Neural progenitor cell (in vitro differentiated cells): ENCODE measurements around the gene ST3GAL6. TPM values are rescaled to one million over a fixed set of nuclear protein-coding genes. Genes with fewer than 3 reads are reported as not detected.

Experiments
- DNase-seq: peaks from one replicate; pipeline ENCODE4 v3.0.0-alpha.2; 2016; ENCODE audit warnings: low spot score
- H2AFZ ChIP-seq: fragments of 200-600 bp; sonication (generic); replicated peaks from 2 replicates; pipeline ENCODE4 v1.6.1; 2016; ENCODE audit warnings: antibody characterized with exemption
- H3F3A ChIP-seq: fragments of 200-600 bp; sonication (generic); 2 replicates; pipeline ENCODE4 v1.6.1; 2016; ENCODE audit warnings: antibody characterized with exemption, low read depth
- H3K27ac ChIP-seq: fragments of 200-600 bp; sonication (generic); 2 replicates; pipeline ENCODE4 v1.5.1; 2016; ENCODE audit warnings: mild to moderate bottlenecking
- H3K27me3 ChIP-seq: fragments of 200-600 bp; sonication (generic); 2 replicates; pipeline ENCODE4 v1.6.1; 2016; ENCODE audit warnings: mild to moderate bottlenecking, moderate library complexity
- H3K36me3 ChIP-seq: fragments of 200-600 bp; sonication (generic); 2 replicates; pipeline ENCODE4 v1.5.1; 2016
- H3K4me1 ChIP-seq: fragments of 200-600 bp; sonication (generic); 2 replicates; pipeline ENCODE4 v1.6.1; 2016; ENCODE audit warnings: mixed run types
- H3K4me2 ChIP-seq: fragments of 200-600 bp; sonication (generic); 2 replicates; pipeline ENCODE4 v1.6.1; 2016
- H3K4me3 ChIP-seq: fragments of 200-600 bp; sonication (generic); 2 replicates; pipeline ENCODE4 v1.5.1; 2016
- H3K79me2 ChIP-seq: fragments of 200-600 bp; sonication (generic); 2 replicates; pipeline ENCODE4 v1.6.1; 2016; ENCODE audit warnings: low read depth
- H3K9ac ChIP-seq: fragments of 200-600 bp; sonication (generic); 2 replicates; pipeline ENCODE4 v1.6.1; 2016
- H3K9me3 ChIP-seq: fragments of 200-600 bp; sonication (generic); 2 replicates; pipeline ENCODE4 v1.5.1; 2016; ENCODE audit warnings: low read depth
- H4K20me1 ChIP-seq: fragments of 200-600 bp; sonication (generic); 2 replicates; pipeline ENCODE4 v1.6.1; 2016; ENCODE audit warnings: low read depth
- H3K27ac Mint-ChIP-seq: 3 replicates; pipeline ENCODE4 v1.8.0; 2021; ENCODE audit warnings: mixed read lengths
- H3K27me3 Mint-ChIP-seq: 2 replicates; pipeline ENCODE4 v1.8.0; 2022; ENCODE audit warnings: low read depth, mild to moderate bottlenecking, inconsistent platforms, moderate library complexity, mixed read lengths; ENCODE audit not compliant: insufficient read depth
- H3K36me3 Mint-ChIP-seq: 3 replicates; pipeline ENCODE4 v1.8.0; 2021; ENCODE audit warnings: mixed read lengths
- H3K4me1 Mint-ChIP-seq: 3 replicates; pipeline ENCODE4 v1.8.0; 2021; ENCODE audit warnings: mixed read lengths
- H3K4me3 Mint-ChIP-seq: 3 replicates; pipeline ENCODE4 v1.8.0; 2021; ENCODE audit warnings: mild to moderate bottlenecking, moderate library complexity, mixed read lengths
- H3K9me3 Mint-ChIP-seq: 3 replicates; pipeline ENCODE4 v1.8.0; 2020; ENCODE audit warnings: mixed read lengths
- CTCF ChIP-seq: fragments of 200-600 bp; sonication (generic); IDR thresholded peaks from 2 replicates; pipeline ENCODE4 v1.5.1; 2017; ENCODE audit warnings: antibody characterized with exemption, mild to moderate bottlenecking
- EZH2 ChIP-seq: fragments of 200-600 bp; sonication (generic); IDR thresholded peaks from 2 replicates; pipeline ENCODE4 v1.6.1; 2017; ENCODE audit warnings: antibody characterized with exemption, mild to moderate bottlenecking, moderate library complexity
- EZH2phosphoT487 ChIP-seq: fragments of 200-600 bp; sonication (generic); IDR thresholded peaks from 2 replicates; pipeline ENCODE4 v1.6.1; 2017; ENCODE audit warnings: antibody characterized with exemption
- total RNA-seq: library from RNA; depleted of rRNA; stranded (reverse); fragments of >200 nt; gene quantifications from 2 replicates; pipeline ENCODE4 v1.2.3, GENCODE V29; 2015; ENCODE audit warnings: low replicate concordance

The ST3GAL6 gene
- total RNA-seq, 1 donor from 2014 or later, result 18.6 TPM

- peaks cover 13% of the 10 kb centered on the region for H3F3A ChIP-seq
- peaks cover 23% of the 10 kb centered on the region for H3K27me3 ChIP-seq
- peaks cover 12% of the 10 kb centered on the region for H3K79me2 ChIP-seq
- peak overlapping the region; percentile 53 for H3K27ac Mint-ChIP-seq
- no peaks in the 10 kb centered on the region for H4K20me1 ChIP-seq
- H3K9ac ChIP-seq, result peak overlapping the region; percentile 57
- DNase-seq, result no peak
- H3K4me3 ChIP-seq, result peak overlapping the region; percentile 69
- H3K27ac ChIP-seq, result no peak overlapping the region
- H3K9me3 ChIP-seq, result no peaks in the 10 kb centered on the region
- peaks cover 2% of the 10 kb centered on the region for H3K36me3 Mint-ChIP-seq
- H3K4me1 Mint-ChIP-seq, result peaks cover 15% of the 10 kb centered on the region
- H3K4me3 Mint-ChIP-seq, result peak overlapping the region; percentile 90
- peak overlapping the region; percentile 94 for H3K4me2 ChIP-seq
- peak overlapping the region; percentile 88 for H2AFZ ChIP-seq
- H3K4me1 ChIP-seq, result peaks cover 11% of the 10 kb centered on the region
- peaks cover 14% of the 10 kb centered on the region for H3K27me3 Mint-ChIP-seq
- no peaks in the 10 kb centered on the region for H3K9me3 Mint-ChIP-seq
- TF ChIP-seq EZH2, result no peak
- H3K36me3 ChIP-seq, result no peaks in the 10 kb centered on the region
These were observed 31.3 kb upstream of the ST3GAL6 start for GRCh38 chr3:98731720-98732285.

GRCh38 chr3:98732286-98733052 lies 30.7 kb upstream of the ST3GAL6 start:
- TF ChIP-seq CTCF (no peak), EZH2 (peak; percentile 69), EZH2phosphoT487 (no peak)
- H2AFZ ChIP-seq, result peak overlapping the region; percentile 88

GRCh38 chr3:98733053-98733811 lies 29.9 kb upstream of the ST3GAL6 start:
- Mint-ChIP-seq H3K27me3 (peaks cover 14% of the 10 kb centered on the region), H3K27ac (peak overlapping the region; percentile 82), H3K36me3 (peaks cover 4% of the 10 kb centered on the region), H3K4me3 (peak overlapping the region; percentile 90), H3K4me1 (peaks cover 15% of the 10 kb centered on the region), H3K9me3 (no peaks in the 10 kb centered on the region)
- Histone ChIP-seq H2AFZ (peak overlapping the region; percentile 88), H3K4me3 (peak overlapping the region; percentile 69), H3F3A (peaks cover 13% of the 10 kb centered on the region), H3K9ac (peak overlapping the region; percentile 57), H3K79me2 (peaks cover 12% of the 10 kb centered on the region), H3K36me3 (no peaks in the 10 kb centered on the region), H3K27ac (no peak overlapping the region), H3K4me2 (peak overlapping the region; percentile 94), H3K9me3 (no peaks in the 10 kb centered on the region), H4K20me1 (no peaks in the 10 kb centered on the region), H3K4me1 (peaks cover 11% of the 10 kb centered on the region), H3K27me3 (peaks cover 23% of the 10 kb centered on the region)
- peak; percentile 67 for DNase-seq
- TF ChIP-seq EZH2 (peak; percentile 62), CTCF (no peak)

More at GRCh38 chr3:98732286-98733052, 30.7 kb upstream of the ST3GAL6 start:
- peak overlapping the region; percentile 94 for H3K4me2 ChIP-seq
- H3K9me3 Mint-ChIP-seq, result no peaks in the 10 kb centered on the region
- no peaks in the 10 kb centered on the region for H3K9me3 ChIP-seq
- peak overlapping the region; percentile 57 for H3K9ac ChIP-seq
- H3K27ac ChIP-seq, result no peak overlapping the region
- peaks cover 11% of the 10 kb centered on the region for H3K4me1 ChIP-seq
- peaks cover 4% of the 10 kb centered on the region for H3K36me3 Mint-ChIP-seq
- peak overlapping the region; percentile 90 for H3K4me3 Mint-ChIP-seq
- H3K27ac Mint-ChIP-seq, result peak overlapping the region; percentile 53
- peak overlapping the region; percentile 69 for H3K4me3 ChIP-seq
- no peaks in the 10 kb centered on the region for H4K20me1 ChIP-seq
- peaks cover 15% of the 10 kb centered on the region for H3K4me1 Mint-ChIP-seq
- peaks cover 12% of the 10 kb centered on the region for H3K79me2 ChIP-seq
- peaks cover 13% of the 10 kb centered on the region for H3F3A ChIP-seq
- peak; percentile 80 for DNase-seq
- H3K27me3 ChIP-seq, result peaks cover 23% of the 10 kb centered on the region
- no peaks in the 10 kb centered on the region for H3K36me3 ChIP-seq
- H3K27me3 Mint-ChIP-seq, result peaks cover 14% of the 10 kb centered on the region
